Neural cell (in vitro differentiated cells): ENCODE data around the gene EGLN2. TPM values are rescaled to one million over a fixed set of nuclear protein-coding genes. Genes with fewer than 3 reads are reported as not detected.
A peak's percentile ranks its signal among the peaks of the same experiment; 100 is the strongest.

Source experiments
- H2AFZ ChIP-seq: fragments of 200-600, 300-800 bp; sonication (generic), shearing (Covaris generic); 2 replicates; pipeline ENCODE4 v1.6.0; 2014; ENCODE audit warnings: low read depth, mild to moderate bottlenecking, antibody characterized with exemption, low read length, moderate library complexity
- H3F3A ChIP-seq: fragments of 200-600 bp; shearing (Covaris generic); 2 replicates; pipeline ENCODE4 v1.6.1; 2016; ENCODE audit warnings: mild to moderate bottlenecking, moderate library complexity, mixed read lengths, antibody characterized with exemption, low read length; ENCODE audit not compliant: insufficient read depth, poor library complexity, severe bottlenecking
- H3K27ac ChIP-seq: fragments of 200-600, 300-800 bp; sonication (generic), shearing (Covaris generic); 2 replicates; pipeline ENCODE4 v1.5.1; 2014; ENCODE audit warnings: mild to moderate bottlenecking, low read length, moderate library complexity
- H3K27me3 ChIP-seq: fragments of 300-800, 200-600 bp; sonication (generic), shearing (Covaris generic); 2 replicates; pipeline ENCODE4 v1.6.0; 2014; ENCODE audit warnings: mild to moderate bottlenecking, low read depth, low read length, moderate library complexity; ENCODE audit not compliant: insufficient read depth
- H3K36me3 ChIP-seq: fragments of 300-800, 200-600 bp; sonication (generic), shearing (Covaris generic); 2 replicates; pipeline ENCODE4 v1.5.1; 2014; ENCODE audit warnings: mild to moderate bottlenecking, antibody characterized with exemption, low read length, moderate library complexity; ENCODE audit not compliant: insufficient read depth
- H3K4me2 ChIP-seq: fragments of 300-800, 200-600 bp; sonication (generic), shearing (Covaris generic); 2 replicates; pipeline ENCODE4 v1.6.0; 2014; ENCODE audit warnings: mild to moderate bottlenecking, low read length
- H3K4me3 ChIP-seq: fragments of 300-800, 200-600 bp; sonication (generic), shearing (Covaris generic); 2 replicates; pipeline ENCODE4 v1.5.1; 2014; ENCODE audit warnings: mild to moderate bottlenecking, low read length, moderate library complexity
- H3K79me2 ChIP-seq: fragments of 200-600 bp; shearing (Covaris generic); replicated peaks from 2 replicates; pipeline ENCODE4 v1.6.0; 2014; ENCODE audit warnings: mild to moderate bottlenecking, low read length, moderate library complexity; ENCODE audit not compliant: insufficient read depth
- H3K9ac ChIP-seq: fragments of 300-800, 200-600 bp; sonication (generic), shearing (Covaris generic); 2 replicates; pipeline ENCODE4 v1.6.1; 2016; ENCODE audit warnings: mild to moderate bottlenecking, low read length, mixed read lengths
- H3K9me2 ChIP-seq: fragments of 200-600 bp; shearing (Covaris generic); 2 replicates; pipeline ENCODE4 v1.6.1; 2016; ENCODE audit warnings: mild to moderate bottlenecking, low read length, mixed read lengths; ENCODE audit not compliant: insufficient read depth
- H3K9me3 ChIP-seq: fragments of 200-600, 300-800 bp; sonication (generic), shearing (Covaris generic); 2 replicates; pipeline ENCODE4 v1.6.1; 2016; ENCODE audit warnings: mild to moderate bottlenecking, mixed run types, low read length, moderate library complexity, mixed read lengths
- H4K20me1 ChIP-seq: fragments of 200-600 bp; shearing (Covaris generic); 2 replicates; pipeline ENCODE4 v1.6.1; 2016; ENCODE audit warnings: mild to moderate bottlenecking, mixed run types; ENCODE audit not compliant: insufficient read depth
- CTCF ChIP-seq: fragments of 450-650 bp; IDR thresholded peaks from 2 replicates; pipeline ENCODE4 v1.5.1; 2014; ENCODE audit warnings: antibody characterized with exemption, mild to moderate bottlenecking, moderate library complexity; ENCODE audit not compliant: poor library complexity, severe bottlenecking
- EP300 ChIP-seq: fragments of 450-650 bp; conservative IDR thresholded peaks from 2 replicates; pipeline ENCODE4 v1.6.1; 2014; ENCODE audit warnings: antibody characterized with exemption, mild to moderate bottlenecking, moderate library complexity; ENCODE audit not compliant: poor library complexity, severe bottlenecking
- EZH2 ChIP-seq: fragments of 200-600, 300-800 bp; shearing (Covaris generic), sonication (generic); IDR thresholded peaks from 2 replicates; pipeline ENCODE4 v1.6.1; 2014; ENCODE audit warnings: antibody characterized with exemption, low read length, borderline replicate concordance, mild to moderate bottlenecking; ENCODE audit not compliant: insufficient read depth, poor library complexity, severe bottlenecking
- MXI1 ChIP-seq: fragments of 450-650 bp; conservative IDR thresholded peaks from 2 replicates; pipeline ENCODE4 v1.6.1; 2014; ENCODE audit warnings: antibody characterized with exemption, mild to moderate bottlenecking; ENCODE audit not compliant: poor library complexity, severe bottlenecking
- POLR2AphosphoS5 ChIP-seq: IDR thresholded peaks from 2 replicates; pipeline ENCODE4 v1.6.1; 2012
- RAD21 ChIP-seq: fragments of 450-650 bp; conservative IDR thresholded peaks from 2 replicates; pipeline ENCODE4 v1.6.1; 2014; ENCODE audit warnings: antibody characterized with exemption, mild to moderate bottlenecking, moderate library complexity
- SMC3 ChIP-seq: fragments of 450-650 bp; conservative IDR thresholded peaks from 2 replicates; pipeline ENCODE4 v1.6.1; 2014; ENCODE audit warnings: antibody characterized with exemption, mild to moderate bottlenecking, moderate library complexity; ENCODE audit not compliant: poor library complexity
- TAF1 ChIP-seq: IDR thresholded peaks from 2 replicates; pipeline ENCODE4 v1.6.1; 2012; ENCODE audit warnings: low read depth
- polyA plus RNA-seq: library from polyadenylated mRNA; depleted of rRNA; stranded (reverse); fragments of >200 nt; gene quantifications from 2 replicates; pipeline ENCODE4 v1.2.3, GENCODE V29; 2014
- TF ChIP-seq, protein P1 (sequence below): IDR thresholded peaks from 2 replicates; pipeline ENCODE4 v1.6.1; 2012; ENCODE audit warnings: borderline replicate concordance

The EGLN2 gene
- polyA plus RNA-seq, 1 donor from 2014 or later = 112 TPM

DNA sequence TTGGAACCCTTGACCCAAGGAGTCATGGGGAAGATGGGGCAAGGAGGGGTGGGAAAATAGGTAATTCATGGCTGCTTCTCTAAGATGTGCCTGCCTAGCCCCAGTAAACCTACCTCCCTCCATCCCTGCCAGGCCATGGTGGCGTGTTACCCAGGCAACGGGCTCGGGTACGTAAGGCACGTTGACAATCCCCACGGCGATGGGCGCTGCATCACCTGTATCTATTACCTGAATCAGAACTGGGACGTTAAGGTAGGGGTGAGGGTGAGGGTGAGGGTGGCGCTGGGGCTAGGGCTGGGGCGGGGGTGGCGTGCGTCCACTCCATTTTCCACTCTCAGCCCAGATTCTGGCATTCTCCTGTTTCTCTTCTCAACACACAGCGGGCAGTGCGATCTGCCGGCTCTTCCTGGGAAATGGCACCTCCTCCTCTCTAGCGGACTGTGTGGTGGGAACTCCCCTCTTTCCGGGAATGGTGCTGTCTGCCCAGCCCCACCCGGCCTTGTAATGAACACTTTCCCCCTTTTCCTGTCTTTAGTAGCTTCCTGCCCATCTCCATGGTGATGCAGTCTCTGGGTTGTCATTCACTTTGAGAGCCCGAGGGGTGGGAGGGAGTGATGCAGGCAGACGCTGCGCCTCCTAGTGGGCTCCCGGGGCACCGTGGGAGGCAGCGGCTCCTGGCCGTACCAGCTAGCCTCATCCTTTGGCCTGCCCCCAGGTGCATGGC, 7.6 kb downstream of the EGLN2 start:
- Histone ChIP-seq H3K4me2 (peak overlapping the region; percentile 36), H3F3A (no peaks in the 10 kb centered on the region), H3K27me3 (no peaks in the 10 kb centered on the region), H3K9me2 (no peaks in the 10 kb centered on the region), H3K9me3 (no peaks in the 10 kb centered on the region), H3K79me2 (peaks cover 50% of the 10 kb centered on the region), H4K20me1 (peaks cover 10% of the 10 kb centered on the region), H3K36me3 (peaks cover 3% of the 10 kb centered on the region), H3K4me3 (peak overlapping the region; percentile 92), H3K27ac (peak overlapping the region; percentile 85), H3K9ac (peak overlapping the region; percentile 59), H2AFZ (no peak overlapping the region)
- TF ChIP-seq TAF1 = no peak
- peak; percentile 82 for TF ChIP-seq EP300
- TF ChIP-seq SMC3 = peak; percentile 91
- no peak for TF ChIP-seq EZH2
- peak; percentile 75 for TF ChIP-seq RAD21
- TF ChIP-seq POLR2AphosphoS5 = peak; percentile 68
- TF ChIP-seq MXI1 = peak; percentile 72
- TF ChIP-seq CTCF = peak; percentile 99

- H3K9ac ChIP-seq = peak overlapping the region; percentile 49
- H3K4me3 ChIP-seq = peak overlapping the region; percentile 92
- H3K79me2 ChIP-seq = peaks cover 42% of the 10 kb centered on the region
- no peaks in the 10 kb centered on the region for H3K9me3 ChIP-seq
- H4K20me1 ChIP-seq = peaks cover 7% of the 10 kb centered on the region
- peak overlapping the region; percentile 85 for H3K27ac ChIP-seq
- TF ChIP-seq POLR2AphosphoS5 (no peak), SMC3 (no peak), TAF1 (no peak), EZH2 (no peak), MXI1 (no peak), RAD21 (no peak)
- no peaks in the 10 kb centered on the region for H3K27me3 ChIP-seq
- H3F3A ChIP-seq = no peaks in the 10 kb centered on the region
- H3K4me2 ChIP-seq = no peak overlapping the region
- peaks cover 3% of the 10 kb centered on the region for H3K36me3 ChIP-seq
- no peaks in the 10 kb centered on the region for H3K9me2 ChIP-seq
- H2AFZ ChIP-seq = no peak overlapping the region
Observed at GRCh38 chr19:40807147-40808020, 8.4 kb downstream of the EGLN2 start.

GRCh38 chr19:40808021-40808325, 9.0 kb downstream of the EGLN2 start:
- H3K27me3 ChIP-seq = no peaks in the 10 kb centered on the region
- no peaks in the 10 kb centered on the region for H3K9me2 ChIP-seq
- no peak overlapping the region for H3K27ac ChIP-seq

More at GRCh38 chr19:40808021-40808325, 9.0 kb downstream of the EGLN2 start:
- Histone ChIP-seq H3K9ac (no peak overlapping the region), H4K20me1 (peaks cover 1% of the 10 kb centered on the region), H3F3A (no peaks in the 10 kb centered on the region), H3K79me2 (peaks cover 36% of the 10 kb centered on the region), H3K9me3 (no peaks in the 10 kb centered on the region), H2AFZ (no peak overlapping the region), H3K36me3 (peaks cover 3% of the 10 kb centered on the region), H3K4me3 (no peak overlapping the region), H3K4me2 (no peak overlapping the region)
- TF ChIP-seq, protein P1, sequence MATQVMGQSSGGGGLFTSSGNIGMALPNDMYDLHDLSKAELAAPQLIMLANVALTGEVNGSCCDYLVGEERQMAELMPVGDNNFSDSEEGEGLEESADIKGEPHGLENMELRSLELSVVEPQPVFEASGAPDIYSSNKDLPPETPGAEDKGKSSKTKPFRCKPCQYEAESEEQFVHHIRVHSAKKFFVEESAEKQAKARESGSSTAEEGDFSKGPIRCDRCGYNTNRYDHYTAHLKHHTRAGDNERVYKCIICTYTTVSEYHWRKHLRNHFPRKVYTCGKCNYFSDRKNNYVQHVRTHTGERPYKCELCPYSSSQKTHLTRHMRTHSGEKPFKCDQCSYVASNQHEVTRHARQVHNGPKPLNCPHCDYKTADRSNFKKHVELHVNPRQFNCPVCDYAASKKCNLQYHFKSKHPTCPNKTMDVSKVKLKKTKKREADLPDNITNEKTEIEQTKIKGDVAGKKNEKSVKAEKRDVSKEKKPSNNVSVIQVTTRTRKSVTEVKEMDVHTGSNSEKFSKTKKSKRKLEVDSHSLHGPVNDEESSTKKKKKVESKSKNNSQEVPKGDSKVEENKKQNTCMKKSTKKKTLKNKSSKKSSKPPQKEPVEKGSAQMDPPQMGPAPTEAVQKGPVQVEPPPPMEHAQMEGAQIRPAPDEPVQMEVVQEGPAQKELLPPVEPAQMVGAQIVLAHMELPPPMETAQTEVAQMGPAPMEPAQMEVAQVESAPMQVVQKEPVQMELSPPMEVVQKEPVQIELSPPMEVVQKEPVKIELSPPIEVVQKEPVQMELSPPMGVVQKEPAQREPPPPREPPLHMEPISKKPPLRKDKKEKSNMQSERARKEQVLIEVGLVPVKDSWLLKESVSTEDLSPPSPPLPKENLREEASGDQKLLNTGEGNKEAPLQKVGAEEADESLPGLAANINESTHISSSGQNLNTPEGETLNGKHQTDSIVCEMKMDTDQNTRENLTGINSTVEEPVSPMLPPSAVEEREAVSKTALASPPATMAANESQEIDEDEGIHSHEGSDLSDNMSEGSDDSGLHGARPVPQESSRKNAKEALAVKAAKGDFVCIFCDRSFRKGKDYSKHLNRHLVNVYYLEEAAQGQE = no peak
- no peak for TF ChIP-seq RAD21
